A549 (cell line): Measurements from ENCODE around the gene TMEM43.

Source experiments
- E2F6 ChIP-seq: IDR thresholded peaks from 2 replicates; pipeline ENCODE4 v1.6.1; 2012; ENCODE audit warnings: low read depth, borderline replicate concordance
- KDM1A ChIP-seq: fragments of 200-600 bp; sonication (generic); IDR thresholded peaks from 2 replicates; pipeline ENCODE4 v1.6.1; 2016; ENCODE audit warnings: low read depth, mild to moderate bottlenecking
- POLR2A ChIP-seq: IDR thresholded peaks from 2 replicates; pipeline ENCODE4 v1.6.1; 2012; ENCODE audit warnings: mild to moderate bottlenecking, low read length
- RFX5 ChIP-seq: fragments of 450-650 bp; IDR thresholded peaks from 2 replicates; pipeline ENCODE4 v1.7.1; 2014; ENCODE audit warnings: antibody characterized with exemption, mild to moderate bottlenecking, moderate library complexity
- SMC3 ChIP-seq: fragments of >200 bp; sonication (Bioruptor Twin); formaldehyde crosslinking; IDR thresholded peaks from 3 replicates; pipeline ENCODE4 v1.6.1; 2018; ENCODE audit warnings: inconsistent platforms
- TP53 ChIP-seq: fragments of 250-450 bp; sonication (Bioruptor Pico); IDR thresholded peaks from 2 replicates; pipeline ENCODE4 v1.5.0; 2021; ENCODE audit warnings: mild to moderate bottlenecking, moderate library complexity

GRCh38 chr3:14153663-14154062 is 28.8 kb downstream of the TMEM43 start:
- no peak for TF ChIP-seq SMC3
- no peak for TF ChIP-seq RFX5
- no peak for TF ChIP-seq TP53 (CRISPR knock-in tag)
- no peak for TF ChIP-seq POLR2A
- TF ChIP-seq E2F6 = no peak
- no peak for TF ChIP-seq KDM1A
